GM10266 (cell line): ENCODE measurements around the gene ZCCHC2.

Experiments used
- DNase-seq: peaks from one replicate; pipeline ENCODE4 v3.0.0; 2012; ENCODE audit errors: extremely low spot score
- CTCF ChIP-seq: IDR thresholded peaks from 2 replicates; pipeline ENCODE4 v1.5.1; 2012; ENCODE audit warnings: mild to moderate bottlenecking, low read depth; ENCODE audit not compliant: control insufficient read depth, insufficient read depth; ENCODE audit errors: missing control alignments

ZCCHC2 gene

GRCh38 chr18:62603979-62604378, 81.2 kb downstream of the ZCCHC2 start:
- no peak for DNase-seq
- no peak for TF ChIP-seq CTCF

GRCh38 chr18:62605685-62606084, 82.9 kb downstream of the ZCCHC2 start:
- no peak for TF ChIP-seq CTCF
- no peak for DNase-seq

- no peak for DNase-seq
- TF ChIP-seq CTCF, result no peak
These were observed 83.3 kb downstream of the ZCCHC2 start for GRCh38 chr18:62606106-62606505.

- DNase-seq, result no peak
- no peak for TF ChIP-seq CTCF
These were observed 84.5 kb downstream of the ZCCHC2 start for GRCh38 chr18:62607302-62607701.

GRCh38 chr18:62607708-62608428, 85.0 kb downstream of the ZCCHC2 start:
- no peak for DNase-seq
- no peak for TF ChIP-seq CTCF

- DNase-seq, result no peak
- no peak for TF ChIP-seq CTCF
These were observed 86.9 kb downstream of the ZCCHC2 start for GRCh38 chr18:62609764-62610163.

GRCh38 chr18:62610351-62610700, 87.5 kb downstream of the ZCCHC2 start:
- DNase-seq, result no peak
- no peak for TF ChIP-seq CTCF
